HEK293T (cell line): Measurements from ENCODE around the gene TMPRSS9.

Experiments
- CTCF ChIA-PET: fragments of 350-600 bp; formaldehyde crosslinking; extraction: SDS; loops from one replicate; lab custom pipeline; 2021; ENCODE audit warnings: antibody characterized with exemption, inconsistent platforms; lab: Yijun Ruan, JAX
- POLR2A ChIA-PET: fragments of 350-600 bp; formaldehyde crosslinking; extraction: SDS; loops from one replicate; lab custom pipeline; 2020; ENCODE audit warnings: antibody characterized with exemption, inconsistent platforms; lab: Yijun Ruan, JAX
- DNase-seq: peaks from one replicate; pipeline ENCODE4 v3.0.0; 2012; ENCODE audit warnings: mixed read lengths; ENCODE audit errors: extremely low spot score
- ARNT ChIP-seq: fragments of 450-650 bp; IDR thresholded peaks from 2 replicates; pipeline ENCODE4 v1.6.1; 2017; ENCODE audit warnings: mild to moderate bottlenecking
- BHLHE40 ChIP-seq: fragments of 450-650 bp; IDR thresholded peaks from 2 replicates; pipeline ENCODE4 v1.6.1; 2016; ENCODE audit warnings: mild to moderate bottlenecking, moderate library complexity, borderline replicate concordance
- CTBP1 ChIP-seq: fragments of 450-650 bp; IDR thresholded peaks from 2 replicates; pipeline ENCODE4 v1.6.1; 2016; ENCODE audit warnings: borderline replicate concordance
- ELF4 ChIP-seq: fragments of 450-650 bp; IDR thresholded peaks from 2 replicates; pipeline ENCODE4 v1.6.1; 2017; ENCODE audit warnings: antibody characterized with exemption
- FOXA1 ChIP-seq: fragments of 450-650 bp; IDR thresholded peaks from 2 replicates; pipeline ENCODE4 v1.6.1; 2016; ENCODE audit warnings: mild to moderate bottlenecking
- FOXK2 ChIP-seq: fragments of 450-650 bp; IDR thresholded peaks from 2 replicates; pipeline ENCODE4 v1.6.1; 2016; ENCODE audit warnings: mild to moderate bottlenecking
- FOXM1 ChIP-seq: fragments of 450-650 bp; IDR thresholded peaks from 2 replicates; pipeline ENCODE4 v1.6.1; 2017; ENCODE audit warnings: mild to moderate bottlenecking, borderline replicate concordance
- HDGF ChIP-seq: fragments of 450-650 bp; IDR thresholded peaks from 2 replicates; pipeline ENCODE4 v1.6.1; 2017; ENCODE audit warnings: antibody characterized with exemption, borderline replicate concordance
- L3MBTL2 ChIP-seq: fragments of 450-650 bp; conservative IDR thresholded peaks from 2 replicates; pipeline ENCODE4 v1.6.1; 2016; ENCODE audit warnings: mild to moderate bottlenecking
- LEF1 ChIP-seq: fragments of 450-650 bp; IDR thresholded peaks from 2 replicates; pipeline ENCODE4 v1.6.1; 2017; ENCODE audit warnings: mild to moderate bottlenecking, borderline replicate concordance
- NFRKB ChIP-seq: fragments of 450-650 bp; IDR thresholded peaks from 2 replicates; pipeline ENCODE4 v1.6.1; 2016; ENCODE audit warnings: mild to moderate bottlenecking, moderate library complexity
- SP1 ChIP-seq: fragments of 450-650 bp; IDR thresholded peaks from 2 replicates; pipeline ENCODE4 v1.6.1; 2017
- SUZ12 ChIP-seq: fragments of 450-650 bp; IDR thresholded peaks from 2 replicates; pipeline ENCODE4 v1.6.1; 2016; ENCODE audit warnings: mild to moderate bottlenecking
- TARDBP ChIP-seq: fragments of 450-650 bp; IDR thresholded peaks from 2 replicates; pipeline ENCODE4 v1.6.1; 2016
- ZNF384 ChIP-seq: fragments of 450-650 bp; IDR thresholded peaks from 2 replicates; pipeline ENCODE4 v1.6.1; 2016
- TF ChIP-seq, protein P1 (sequence below): fragments of 450-650 bp; IDR thresholded peaks from 2 replicates; pipeline ENCODE4 v1.6.1; 2016

The TMPRSS9 gene

DNA sequence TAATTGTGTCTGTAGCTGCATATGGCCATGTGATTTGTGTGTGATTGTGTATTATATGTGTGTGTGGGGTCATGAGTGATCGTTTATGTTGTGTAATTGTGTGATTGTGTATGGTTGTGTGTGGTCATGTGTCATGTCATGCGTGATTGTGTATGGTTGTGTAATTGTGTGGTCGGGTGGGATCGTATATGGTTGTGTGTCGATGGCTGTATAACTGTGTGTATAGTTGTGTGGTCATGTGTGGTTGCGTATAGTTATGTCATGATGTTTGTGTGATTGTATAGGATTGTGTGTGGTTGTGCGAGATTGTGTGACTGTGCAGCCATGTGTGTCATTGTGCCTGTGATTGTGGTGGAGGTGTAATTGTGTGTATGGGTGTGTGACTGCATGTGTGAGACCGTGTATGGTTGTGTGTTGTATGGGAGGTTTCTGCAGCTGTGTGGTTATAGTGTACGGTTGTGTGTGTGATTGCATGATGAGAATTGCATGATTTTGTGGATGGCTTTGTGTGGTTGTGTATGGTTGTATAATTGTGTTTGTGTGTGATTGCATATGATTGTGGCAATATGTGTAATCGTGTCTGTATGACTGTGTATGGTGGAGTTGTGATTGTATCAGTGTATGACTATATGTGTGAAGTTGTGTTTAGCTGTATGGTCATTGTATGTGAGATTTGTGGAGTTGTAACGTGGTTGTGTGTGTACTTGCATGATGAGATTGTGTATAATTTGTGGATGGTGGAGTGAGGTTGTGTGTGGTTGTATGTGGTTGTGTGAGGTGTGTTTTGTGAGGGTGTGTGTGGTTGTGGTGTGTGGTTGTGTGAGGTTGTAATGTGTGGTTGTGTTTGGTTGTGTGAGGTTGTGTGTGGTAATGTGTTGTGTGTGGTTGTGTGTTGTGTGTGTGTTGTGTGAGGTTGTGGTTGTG lies 2.2 kb downstream of the TMPRSS9 start:
- ChIA-PET POLR2A (interaction anchor here (2.5 kb wide), 1 partner anchor 34 kb away, joined by 7 read pairs; the partner anchor contains the start of gene LSM7), CTCF (no interaction called here)
- no peak for TF ChIP-seq CTBP1
- no peak for TF ChIP-seq ARNT
- no peak for TF ChIP-seq FOXK2
- TF ChIP-seq, protein P1, sequence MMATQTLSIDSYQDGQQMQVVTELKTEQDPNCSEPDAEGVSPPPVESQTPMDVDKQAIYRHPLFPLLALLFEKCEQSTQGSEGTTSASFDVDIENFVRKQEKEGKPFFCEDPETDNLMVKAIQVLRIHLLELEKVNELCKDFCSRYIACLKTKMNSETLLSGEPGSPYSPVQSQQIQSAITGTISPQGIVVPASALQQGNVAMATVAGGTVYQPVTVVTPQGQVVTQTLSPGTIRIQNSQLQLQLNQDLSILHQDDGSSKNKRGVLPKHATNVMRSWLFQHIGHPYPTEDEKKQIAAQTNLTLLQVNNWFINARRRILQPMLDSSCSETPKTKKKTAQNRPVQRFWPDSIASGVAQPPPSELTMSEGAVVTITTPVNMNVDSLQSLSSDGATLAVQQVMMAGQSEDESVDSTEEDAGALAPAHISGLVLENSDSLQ, result no peak
- TF ChIP-seq BHLHE40, result no peak
- TF ChIP-seq LEF1, result no peak
- TF ChIP-seq HDGF, result no peak
- no peak for TF ChIP-seq FOXA1
- no peak for TF ChIP-seq ELF4
- no peak for TF ChIP-seq L3MBTL2
- TF ChIP-seq FOXM1, result no peak
- TF ChIP-seq SP1, result no peak
- TF ChIP-seq ZNF384, result no peak
- no peak for TF ChIP-seq TARDBP
- no peak for TF ChIP-seq SUZ12
- TF ChIP-seq NFRKB, result no peak
- no peak for DNase-seq

DNA sequence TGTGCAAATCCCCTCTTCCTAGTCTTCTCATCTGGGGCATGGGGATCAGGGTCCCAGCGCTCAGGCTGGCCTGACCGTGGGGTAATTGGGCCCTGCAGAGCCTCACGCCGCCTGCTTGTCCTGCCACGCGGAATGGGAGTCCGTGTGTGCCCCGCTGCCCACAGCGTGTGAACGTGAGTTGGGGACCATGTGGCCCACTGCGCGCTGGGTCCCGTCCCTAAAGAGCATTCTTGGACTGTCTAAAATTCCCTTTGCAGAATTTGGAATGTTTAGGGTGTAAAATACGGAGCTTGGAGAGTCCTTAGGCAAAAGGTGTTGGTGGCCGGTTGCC lies 2.9 kb downstream of the TMPRSS9 start:
- TF ChIP-seq ARNT (no peak), CTBP1 (no peak), FOXK2 (no peak), TARDBP (no peak), SUZ12 (no peak), ELF4 (no peak)
- DNase-seq, result no peak
- CTCF ChIA-PET, result no interaction called here
- POLR2A ChIA-PET, result interaction anchor here (2.5 kb wide), 1 partner anchor 35 kb away, joined by 7 read pairs; the partner anchor contains the start of gene LSM7

DNA sequence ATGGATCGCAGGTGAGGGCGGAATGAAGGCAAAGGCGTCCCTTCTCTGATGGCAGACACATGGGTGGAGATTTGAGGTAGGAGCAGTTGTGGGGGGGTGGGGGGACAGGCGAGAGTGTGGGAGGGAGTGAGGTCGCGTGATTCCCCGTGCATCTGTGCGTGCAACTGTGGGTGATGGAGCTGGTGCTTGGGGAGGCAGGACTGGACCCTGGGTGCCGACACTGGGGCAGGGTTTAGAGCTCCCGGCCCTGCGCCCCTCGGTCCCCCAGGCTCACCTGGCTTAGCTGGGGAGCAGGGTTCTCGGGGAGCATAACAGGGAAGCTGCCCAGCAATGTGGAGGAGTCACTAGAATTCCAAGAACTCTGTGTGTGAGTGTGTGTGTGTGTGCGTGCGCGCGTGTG lies 3.4 kb downstream of the TMPRSS9 start:
- ChIA-PET CTCF (no interaction called here), POLR2A (interaction anchor here (2.5 kb wide), 1 partner anchor 36 kb away, joined by 7 read pairs; the partner anchor contains the start of gene LSM7)

GRCh38 chr19:2365201-2365970 lies 5.3 kb downstream of the TMPRSS9 start:
- POLR2A ChIA-PET, result interaction anchor here (0.7 to 1.1 kb wide), 2 partner anchors 37 to 63 kb away, joined by 3 read pairs; partner anchors contain the start of genes LSM7, SPPL2B and TIMM13
- no peak for DNase-seq
- CTCF ChIA-PET, result interaction anchor here (0.6 kb wide), 1 partner anchor 25 kb away, joined by 4 read pairs; no protein-coding TSS in a partner anchor
- TF ChIP-seq, protein P1, result 0 out of 2 replicates have a peak, but pooled peaks have one; percentile 12
- TF ChIP-seq LEF1 (no peak), NFRKB (no peak)

More for the DNA sequence above, 3.4 kb downstream of the TMPRSS9 start:
- no peak for TF ChIP-seq L3MBTL2
- TF ChIP-seq HDGF, result no peak
- no peak for TF ChIP-seq SP1
- TF ChIP-seq FOXM1, result no peak
- TF ChIP-seq ARNT, result no peak
- TF ChIP-seq, protein P1, result no peak
- no peak for TF ChIP-seq SUZ12
- TF ChIP-seq TARDBP, result no peak
- no peak for TF ChIP-seq LEF1
- TF ChIP-seq ZNF384, result no peak
- no peak for TF ChIP-seq CTBP1
- no peak for DNase-seq

- TF ChIP-seq, protein P1, result no peak
- TF ChIP-seq ZNF384, result no peak
- TF ChIP-seq ARNT, result no peak
- TF ChIP-seq HDGF, result no peak
- TF ChIP-seq BHLHE40, result no peak
- no peak for TF ChIP-seq SUZ12
- no peak for TF ChIP-seq LEF1
- TF ChIP-seq CTBP1, result no peak
- TF ChIP-seq TARDBP, result no peak
- no peak for DNase-seq
- ChIA-PET POLR2A (no interaction called here), CTCF (no interaction called here)
Measured at GRCh38 chr19:2371656-2372055, 11.6 kb downstream of the TMPRSS9 start.
